OCI-LY1 (cell line): Measurements from ENCODE around the gene DRC7.

Source experiments
- CTCF ChIP-seq: fragments of 200-600 bp; sonication (generic), shearing (Covaris generic); IDR thresholded peaks from 2 replicates; pipeline ENCODE4 v1.5.1; 2017; ENCODE audit warnings: mild to moderate bottlenecking, antibody characterized with exemption, low read length, moderate library complexity, mixed read lengths
- EZH2 ChIP-seq: fragments of 200-600 bp; sonication (generic), shearing (Covaris generic); IDR thresholded peaks from 2 replicates; pipeline ENCODE4 v1.8.0; 2017; ENCODE audit warnings: borderline replicate concordance, mixed run types, mild to moderate bottlenecking, antibody characterized with exemption, low read length, moderate library complexity, mixed read lengths

GRCh38 chr16:57663917-57664661 is 30.5 kb upstream of the DRC7 start:
- TF ChIP-seq CTCF (no peak), EZH2 (no peak)
